ENCODE data around the gene CD248.

Gene CD248

DNA sequence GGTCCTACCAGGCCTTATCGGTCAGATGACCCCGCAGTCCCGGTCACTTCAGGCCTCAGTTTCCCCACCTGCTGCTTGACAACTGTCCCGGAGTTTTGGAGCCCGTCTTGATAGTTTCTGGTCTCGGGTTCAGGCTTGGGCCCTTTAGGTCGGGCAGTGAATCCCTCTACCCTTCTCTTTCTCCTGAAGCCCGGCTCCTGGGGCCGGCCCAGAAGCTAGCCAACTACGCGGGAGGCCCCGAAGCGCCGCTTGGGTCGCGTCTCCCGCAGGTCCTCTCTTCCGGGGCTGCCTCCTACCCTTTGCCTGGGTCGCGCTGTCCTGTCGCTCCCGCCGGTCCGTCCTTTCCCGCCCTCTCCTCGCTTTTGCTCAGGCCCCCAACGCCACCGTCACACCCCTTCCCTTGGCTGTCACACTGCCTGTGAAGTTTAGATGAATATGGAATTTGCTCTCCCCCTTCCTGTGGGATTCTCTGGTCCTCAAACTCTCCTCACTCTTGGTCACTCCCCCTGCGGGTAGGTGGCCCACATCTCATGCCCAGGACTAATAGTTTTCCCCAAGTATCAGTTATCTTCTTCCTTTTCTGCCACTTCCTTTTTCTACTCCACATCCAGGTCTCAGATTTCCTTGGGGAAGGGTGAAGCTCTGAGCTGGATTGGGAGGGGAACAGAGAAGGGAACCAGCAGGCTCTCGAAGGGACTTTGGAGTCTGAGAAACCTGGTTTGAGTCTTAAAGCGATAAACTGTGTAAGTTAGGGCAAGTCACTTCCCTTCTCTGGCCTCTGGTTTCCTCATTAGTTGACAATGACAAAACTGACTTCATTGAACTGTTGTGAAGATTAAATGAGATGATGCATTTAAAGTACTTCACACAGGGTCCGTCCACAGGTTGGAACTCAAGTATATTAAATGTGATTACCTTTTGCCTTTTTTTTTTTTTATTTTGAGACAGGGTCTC lies 47.6 kb downstream of the CD248 start:
- DNase-seq = no peak

- peak; percentile 92 for DNase-seq
Measured at GRCh38 chr11:66268244-66268951, 48.4 kb downstream of the CD248 start, which contains the start of gene RAB1B. TSS of gene RAB1B (plus strand) at chr11:66268639. CDS start at chr11:66268680, 41 bp downstream.

GRCh38 chr11:66267379-66268243 lies 49.2 kb downstream of the CD248 start:
- no peak for DNase-seq

GRCh38 chr11:66267039-66267378 lies 49.8 kb downstream of the CD248 start:
- DNase-seq = no peak

- no peak for DNase-seq
Measured at GRCh38 chr11:66266378-66267038, 50.3 kb downstream of the CD248 start.

DNA sequence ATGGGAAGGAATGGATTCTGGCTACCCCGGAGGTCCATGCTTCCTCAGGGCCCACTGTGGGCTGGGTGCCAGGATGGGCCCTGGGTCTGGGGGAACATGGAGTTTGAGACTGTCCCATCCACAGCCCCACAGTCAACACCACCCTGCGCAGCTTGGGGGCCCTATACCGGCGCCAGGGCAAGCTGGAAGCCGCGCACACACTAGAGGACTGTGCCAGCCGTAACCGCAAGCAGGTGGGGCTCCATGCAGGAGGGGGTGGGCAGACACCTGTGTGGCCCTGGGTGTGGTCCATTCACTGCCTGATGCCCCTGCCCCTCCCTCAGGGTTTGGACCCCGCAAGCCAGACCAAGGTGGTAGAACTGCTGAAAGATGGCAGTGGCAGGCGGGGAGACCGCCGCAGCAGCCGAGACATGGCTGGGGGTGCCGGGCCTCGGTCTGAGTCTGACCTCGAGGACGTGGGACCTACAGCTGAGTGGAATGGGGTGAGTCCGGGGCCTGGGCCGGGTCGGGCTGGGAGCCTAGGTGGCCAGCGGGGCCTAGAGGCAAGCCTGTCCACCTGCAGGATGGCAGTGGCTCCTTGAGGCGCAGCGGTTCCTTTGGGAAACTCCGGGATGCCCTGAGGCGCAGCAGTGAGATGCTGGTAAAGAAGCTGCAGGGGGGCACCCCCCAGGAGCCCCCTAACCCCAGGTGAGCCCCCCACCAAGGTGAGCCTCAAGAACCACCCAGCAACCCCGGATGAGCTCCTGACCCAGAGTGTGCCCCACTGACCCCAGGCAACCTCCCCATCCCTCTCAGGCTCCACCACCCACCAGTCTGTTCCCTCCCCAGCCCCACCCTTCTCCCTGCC lies 51.1 kb downstream of the CD248 start:
- DNase-seq = no peak

GRCh38 chr11:66264914-66265313 lies 51.9 kb downstream of the CD248 start:
- no peak for DNase-seq
